ENCODE results near the gene TSHZ2.

DNA sequence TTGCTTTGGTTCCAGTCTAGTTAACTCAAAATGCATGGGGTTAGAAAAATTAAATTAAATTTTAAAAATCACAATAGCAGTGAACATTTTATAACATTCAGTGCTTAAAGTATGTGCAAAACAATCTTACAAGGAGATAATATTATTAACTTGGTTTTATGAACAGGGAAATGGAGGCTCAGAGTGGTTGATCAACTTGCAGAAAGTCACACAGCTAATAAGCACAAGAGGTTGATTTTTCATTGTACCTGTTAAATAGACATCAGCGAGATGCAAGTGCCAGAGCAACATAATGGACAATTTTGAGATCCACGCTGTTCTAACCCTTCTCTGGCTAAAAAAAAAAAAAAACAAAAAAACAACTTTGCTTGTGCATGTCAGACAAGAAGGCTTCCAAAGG, 219.8 kb downstream of the TSHZ2 start:
- TF ChIP-seq GATA2 (IDR thresholded peaks at IDR 0.05; ENCODE audit: low read depth, low read length) (no peak), GATA3 (IDR thresholded peaks at IDR 0.05; ENCODE audit: low read depth, low read length) (no peak)
